GM21576 (cell line): ENCODE measurements around the gene PTPRD.

Experiments
- ATAC-seq: cut with Tn5 transposase; IDR thresholded peaks from one replicate; pipeline ENCODE4 v1.9.1; 2021; ENCODE audit warnings: mild to moderate bottlenecking, moderate library complexity; ENCODE audit not compliant: unreplicated experiment

PTPRD gene

GRCh38 chr9:9912459-9912858, 700.3 kb downstream of the PTPRD start:
- ATAC-seq = no peak

GRCh38 chr9:9905736-9906135, 707.1 kb downstream of the PTPRD start:
- ATAC-seq = no peak

- ATAC-seq = no peak
Observed at GRCh38 chr9:9904041-9904440, 708.8 kb downstream of the PTPRD start.

- ATAC-seq = no peak
Observed at GRCh38 chr9:9901624-9902023, 711.2 kb downstream of the PTPRD start.

- no peak for ATAC-seq
Observed at GRCh38 chr9:9893837-9894236, 719.0 kb downstream of the PTPRD start.

- ATAC-seq = no peak
Observed at GRCh38 chr9:9892217-9892616, 720.6 kb downstream of the PTPRD start.

- no peak for ATAC-seq
Observed at GRCh38 chr9:9881692-9882091, 731.1 kb downstream of the PTPRD start.

- no peak for ATAC-seq
Observed at GRCh38 chr9:9874270-9874669, 738.5 kb downstream of the PTPRD start.

- no peak for ATAC-seq
Observed at GRCh38 chr9:9862235-9862810, 750.5 kb downstream of the PTPRD start.

GRCh38 chr9:9855177-9856078, 757.4 kb downstream of the PTPRD start:
- no peak for ATAC-seq

- ATAC-seq = no peak
Observed at GRCh38 chr9:9847750-9848149, 765.1 kb downstream of the PTPRD start.

- ATAC-seq = peak; percentile 74
Observed at GRCh38 chr9:9846557-9846956, 766.2 kb downstream of the PTPRD start.

- ATAC-seq = no peak
Observed at GRCh38 chr9:9820436-9820835, 792.4 kb downstream of the PTPRD start.

- no peak for ATAC-seq
Observed at GRCh38 chr9:9819886-9820285, 792.9 kb downstream of the PTPRD start.

GRCh38 chr9:9817176-9817575, 795.6 kb downstream of the PTPRD start:
- no peak for ATAC-seq

- ATAC-seq = no peak
Observed at GRCh38 chr9:9804109-9804508, 808.7 kb downstream of the PTPRD start.

GRCh38 chr9:9799287-9799686, 813.5 kb downstream of the PTPRD start:
- no peak for ATAC-seq

- no peak for ATAC-seq
Observed at GRCh38 chr9:9792144-9792857, 820.5 kb downstream of the PTPRD start.

GRCh38 chr9:9791611-9792010, 821.2 kb downstream of the PTPRD start:
- ATAC-seq = no peak

- peak; percentile 59 for ATAC-seq
Observed at GRCh38 chr9:9790216-9790872, 822.5 kb downstream of the PTPRD start.

- ATAC-seq = no peak
Observed at GRCh38 chr9:9783711-9784110, 829.1 kb downstream of the PTPRD start.
